ENCODE results near the gene ABCD1. TPM values are rescaled to one million over a fixed set of nuclear protein-coding genes. Genes with fewer than 3 reads are reported as not detected.

Gene ABCD1
- total and polyA plus RNA-seq, 10 of the 15 experiments (the other 5 are each of a cell fraction or from before 2014, with no cell fraction given): 0.13 to 6.5 (median 1.4) TPM

DNA sequence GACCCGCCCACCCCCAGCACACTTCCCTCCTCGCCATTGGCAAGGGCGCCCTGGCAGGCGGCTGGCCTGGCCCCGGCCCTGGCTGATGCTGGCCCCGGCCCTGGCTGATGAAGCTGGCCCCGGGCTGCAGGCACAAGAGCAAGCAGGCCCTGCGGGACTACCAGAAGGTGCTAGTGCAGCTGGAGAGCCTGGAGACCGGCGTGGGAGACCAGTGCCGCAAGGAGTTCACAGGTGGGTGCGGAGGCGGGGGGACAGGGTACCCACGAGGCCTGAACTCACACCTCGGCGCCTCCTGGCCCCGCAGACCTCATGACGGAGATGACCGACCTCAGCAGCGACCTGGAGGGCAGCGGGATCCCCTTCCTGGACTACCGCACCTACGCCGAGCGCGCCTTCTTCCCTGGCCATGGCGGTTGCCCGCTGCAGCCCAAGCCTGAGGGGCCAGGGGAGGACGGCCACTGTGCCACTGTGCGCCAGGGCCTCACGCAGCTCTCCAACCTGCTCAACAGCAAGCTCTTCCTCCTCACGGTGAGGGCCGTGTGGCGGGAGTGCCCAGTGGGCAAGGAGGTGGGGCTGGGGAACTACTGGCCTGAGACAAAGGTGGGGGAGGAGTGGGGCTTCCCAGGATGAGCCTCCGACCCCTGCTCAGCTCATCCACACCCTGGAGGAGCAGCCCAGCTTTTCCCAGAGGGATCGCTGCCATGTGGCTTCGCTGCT lies 50.1 kb downstream of the ABCD1 start:
- WGBS (ENCODE audit: insufficient coverage, insufficient replicate concordance, low lambda C conversion rate, missing lambda C conversion rate): 59% methylated on average over 24 of the region's 37 CpGs
- no peaks in the 10 kb centered on the region for H3K36me3 ChIP-seq (ENCODE audit: control insufficient read depth in 2 of 2, insufficient read depth in 2 of 2, low read length in 1 of 2)
- no peaks in the 10 kb centered on the region for H4K20me1 ChIP-seq (ENCODE audit: control insufficient read depth, insufficient read depth)
- no peak overlapping the region for H3K4me3 ChIP-seq
- no peak for TF ChIP-seq NR2C2 (IDR thresholded peaks at IDR 0.05; ENCODE audit: borderline replicate concordance, control insufficient read depth, insufficient read length, low read depth)
- H3K9me3 ChIP-seq (replicated peaks; ENCODE audit: control insufficient read depth, insufficient read depth, low read length): no peaks in the 10 kb centered on the region; the same call in 2 of the 3 replicates
- no peak for ATAC-seq
- H2AFZ ChIP-seq (ENCODE audit: control insufficient read depth, low read depth, low read length): no peak overlapping the region
- no peak for FAIRE-seq
- intact Hi-C loops (cut with micrococcal nuclease; ENCODE audit: unreplicated experiment): no loop called here
- no peaks in the 10 kb centered on the region for H3K79me2 ChIP-seq (ENCODE audit: control insufficient read depth, insufficient read depth, low read length)
- SMC1A ChIA-PET (ENCODE audit: uncharacterized antibody, unreplicated experiment): no interaction called here
- BruUV-seq (replicated peaks): no TSS peak
- RAD21 ChIA-PET (ENCODE audit: unreplicated experiment): no interaction called here
- no peak overlapping the region for H3K9ac ChIP-seq (ENCODE audit: control insufficient read depth, insufficient read depth, low read length)
- H3K27me3 ChIP-seq (replicated peaks in 1 of 2; ENCODE audit: control insufficient read depth in 2 of 2, insufficient read depth in 2 of 2, low read length in 1 of 2): no peaks in the 10 kb centered on the region
- no peak overlapping the region for H3K4me2 ChIP-seq (ENCODE audit: control insufficient read depth, insufficient read depth)
- CTCF ChIA-PET: no interaction called here
- H3K27ac ChIP-seq (ENCODE audit: control insufficient read depth, insufficient read depth): no peak overlapping the region
- in situ Hi-C loops (cut with MboI): no loop called here
- POLR2A ChIA-PET: no interaction called here
- no peaks in the 10 kb centered on the region for H3K4me1 ChIP-seq (ENCODE audit: control insufficient read depth, insufficient read depth, low read length)
- no peak for DNase-seq (ENCODE audit: low read depth, low spot score)

DNA sequence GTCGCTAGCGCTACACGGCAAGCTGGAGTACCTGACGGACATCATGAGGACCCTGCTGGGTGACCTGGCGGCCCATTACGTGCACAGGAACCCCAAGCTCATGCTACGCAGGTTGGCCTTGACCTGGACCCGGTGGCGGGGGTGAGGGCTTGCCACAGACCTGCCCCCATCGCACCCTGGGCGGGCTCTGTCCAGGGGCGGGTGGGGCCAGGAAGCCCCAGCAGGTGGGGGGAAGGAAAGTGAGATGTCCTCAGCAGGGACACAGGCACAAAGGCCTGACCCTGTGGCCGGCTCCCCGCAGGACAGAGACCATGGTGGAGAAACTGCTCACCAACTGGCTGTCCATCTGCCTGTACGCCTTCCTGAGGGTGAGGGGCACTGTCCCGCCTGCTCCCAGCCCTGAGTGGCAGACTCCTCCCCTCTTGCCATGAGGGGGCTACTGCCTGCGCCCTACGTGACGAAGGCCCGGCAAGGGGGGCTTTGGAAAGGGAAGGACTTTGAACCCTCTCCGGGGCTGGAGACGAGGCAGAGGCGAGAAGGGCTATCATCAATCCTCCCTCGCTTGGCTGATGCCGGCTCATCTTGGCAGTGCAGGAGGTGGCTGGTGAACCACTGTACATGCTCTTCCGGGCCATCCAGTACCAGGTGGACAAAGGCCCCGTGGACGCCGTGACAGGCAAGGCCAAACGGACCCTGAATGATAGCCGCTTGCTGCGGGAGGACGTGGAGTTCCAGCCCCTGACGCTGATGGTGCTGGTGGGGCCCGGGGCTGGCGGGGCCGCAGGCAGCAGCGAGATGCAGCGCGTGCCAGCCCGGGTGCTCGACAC lies 50.9 kb downstream of the ABCD1 start:
- Histone ChIP-seq H3K4me2 (ENCODE audit: control insufficient read depth, insufficient read depth) (no peak overlapping the region), H3K4me1 (ENCODE audit: control insufficient read depth, insufficient read depth, low read length) (no peaks in the 10 kb centered on the region), H3K9me3 (replicated peaks; ENCODE audit: control insufficient read depth, insufficient read depth, low read length) (no peaks in the 10 kb centered on the region; the same call in 2 of the 3 replicates), H3K36me3 (ENCODE audit: control insufficient read depth in 2 of 2, insufficient read depth in 2 of 2, low read length in 1 of 2) (no peaks in the 10 kb centered on the region), H3K27me3 (replicated peaks in 1 of 2; ENCODE audit: control insufficient read depth in 2 of 2, insufficient read depth in 2 of 2, low read length in 1 of 2) (no peaks in the 10 kb centered on the region), H3K79me2 (ENCODE audit: control insufficient read depth, insufficient read depth, low read length) (no peaks in the 10 kb centered on the region), H2AFZ (ENCODE audit: control insufficient read depth, low read depth, low read length) (no peak overlapping the region), H3K4me3 (no peak overlapping the region), H4K20me1 (ENCODE audit: control insufficient read depth, insufficient read depth) (no peaks in the 10 kb centered on the region), H3K27ac (ENCODE audit: control insufficient read depth, insufficient read depth) (no peak overlapping the region), H3K9ac (ENCODE audit: control insufficient read depth, insufficient read depth, low read length) (no peak overlapping the region)
- SMC1A ChIA-PET (ENCODE audit: uncharacterized antibody, unreplicated experiment): no interaction called here
- no peak for TF ChIP-seq RB1 (IDR thresholded peaks at IDR 0.05; ENCODE audit: borderline replicate concordance)
- no peak for ATAC-seq
- CTCF ChIA-PET: no interaction called here
- DNase-seq (ENCODE audit: low read depth, low spot score): no peak
- RAD21 ChIA-PET (ENCODE audit: unreplicated experiment): no interaction called here
- BruUV-seq (replicated peaks): no TSS peak
- in situ Hi-C loops (cut with MboI) (no loop called here), intact Hi-C loops (cut with micrococcal nuclease; ENCODE audit: unreplicated experiment) (no loop called here)
- 82% methylated on average over 37 of the region's 42 CpGs for WGBS (ENCODE audit: insufficient coverage, insufficient replicate concordance, low lambda C conversion rate, missing lambda C conversion rate)
- FAIRE-seq: no peak
- POLR2A ChIA-PET: no interaction called here
